NCI-H2196 (cell line): Measurements from ENCODE around the gene MIF4GD.
"Not testable (repeated sequence)": the region's sequence is repeated elsewhere in the genome, so short reads cannot be mapped to it uniquely, and the experiment has no call there.

Experiments
- DNase-seq: peaks from one replicate; lab custom pipeline; 2025; ENCODE audit not compliant: unreplicated experiment; lab: John Stamatoyannopoulos, UW

The MIF4GD gene

DNA sequence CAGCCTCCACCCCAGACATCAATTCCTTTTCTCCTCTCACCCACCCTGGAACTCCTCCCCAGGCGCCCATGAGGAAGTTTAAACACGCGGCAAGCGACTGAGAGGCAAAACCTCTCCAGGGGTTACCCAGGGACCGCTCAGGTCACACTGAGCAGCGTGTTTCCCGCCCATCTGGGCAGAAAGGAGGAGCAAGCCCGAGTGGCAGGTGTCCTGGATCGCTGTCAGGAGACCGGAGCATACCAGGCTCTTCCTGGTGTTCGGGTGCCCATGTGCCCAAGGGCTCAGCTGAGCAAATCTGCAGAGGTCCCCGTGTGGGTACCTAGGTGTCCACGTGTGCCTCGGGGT lies 17.7 kb upstream of the MIF4GD start:
- DNase-seq, result peak; percentile 74

DNA sequence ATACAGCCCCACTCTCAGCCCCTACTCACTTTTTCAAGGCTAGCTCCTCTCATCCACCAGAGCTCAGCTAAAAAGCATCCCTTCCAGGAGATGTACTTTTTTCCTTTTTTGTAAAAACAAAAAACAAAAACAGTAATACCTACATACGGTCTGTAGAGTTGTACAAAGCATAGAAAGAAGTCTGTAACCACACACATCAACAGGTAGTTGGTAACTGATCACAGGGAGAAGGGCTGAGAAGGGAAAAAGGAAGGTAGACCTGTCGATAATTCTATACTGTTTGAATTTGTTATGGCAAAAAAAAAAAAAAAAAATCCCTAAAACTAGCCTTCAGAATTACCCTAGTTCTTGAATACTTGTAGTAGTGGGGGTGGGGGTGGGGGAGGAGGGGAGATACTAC lies 17.3 kb upstream of the MIF4GD start:
- DNase-seq, result no peak

DNA sequence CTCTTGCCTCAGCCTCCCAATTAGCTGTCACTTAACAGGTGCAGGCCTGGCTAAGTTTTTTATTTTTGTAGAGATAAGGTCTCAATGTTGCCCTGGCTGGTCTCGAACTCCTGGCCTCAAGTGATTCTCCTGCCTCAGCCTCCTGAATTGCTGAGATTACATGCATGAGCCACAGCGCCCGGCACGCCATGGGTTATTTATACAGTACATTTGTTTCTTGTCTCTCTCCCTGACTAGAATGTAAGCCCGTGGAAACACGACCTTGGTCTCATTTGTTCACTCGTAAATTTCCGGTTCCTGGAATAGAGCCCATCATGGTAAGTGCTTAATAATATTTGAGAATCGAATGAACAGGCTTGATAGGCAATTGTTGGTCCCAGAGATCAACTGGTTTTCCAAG lies 16.2 kb upstream of the MIF4GD start:
- DNase-seq, result no peak

DNA sequence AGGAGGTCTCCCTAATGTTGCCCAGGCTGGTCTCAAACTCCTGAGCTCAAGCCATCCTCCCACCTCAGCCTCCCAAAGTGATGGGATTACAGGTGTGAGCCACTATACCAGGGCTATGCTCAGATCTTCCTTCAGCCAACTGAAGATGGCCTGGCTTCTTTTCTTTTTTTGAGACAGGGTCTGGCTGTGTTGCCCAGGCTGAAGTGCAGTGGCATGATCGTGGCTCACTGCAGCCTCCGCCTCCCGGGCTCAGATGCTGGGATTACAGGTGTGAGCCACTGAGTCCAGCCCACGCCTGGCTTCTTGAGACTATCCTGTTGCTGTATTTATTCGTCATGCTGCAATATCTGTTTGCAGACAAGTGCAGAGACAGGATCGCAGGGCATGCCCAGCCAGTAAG lies 14.1 kb upstream of the MIF4GD start:
- DNase-seq, result no peak

DNA sequence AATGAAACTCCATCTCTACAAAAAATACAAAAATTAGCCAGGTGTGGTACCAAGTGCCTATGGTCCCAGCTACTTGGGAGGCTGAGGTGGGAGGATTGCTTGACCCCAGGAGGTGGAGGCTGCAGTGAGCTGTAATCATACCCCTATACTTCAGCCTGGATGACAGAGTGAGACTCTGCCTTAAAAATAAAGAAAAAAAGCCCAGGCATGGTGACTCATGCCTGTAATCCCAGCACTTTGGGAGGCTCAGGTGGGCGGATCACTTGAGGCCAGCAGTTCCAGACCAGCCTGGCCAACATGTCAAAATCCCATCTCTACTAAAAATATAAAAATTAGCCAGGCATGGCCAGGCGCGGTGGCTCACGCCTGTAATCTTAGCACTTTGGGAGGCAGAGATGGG lies 9.2 kb upstream of the MIF4GD start:
- DNase-seq, result not testable (repeated sequence)

DNA sequence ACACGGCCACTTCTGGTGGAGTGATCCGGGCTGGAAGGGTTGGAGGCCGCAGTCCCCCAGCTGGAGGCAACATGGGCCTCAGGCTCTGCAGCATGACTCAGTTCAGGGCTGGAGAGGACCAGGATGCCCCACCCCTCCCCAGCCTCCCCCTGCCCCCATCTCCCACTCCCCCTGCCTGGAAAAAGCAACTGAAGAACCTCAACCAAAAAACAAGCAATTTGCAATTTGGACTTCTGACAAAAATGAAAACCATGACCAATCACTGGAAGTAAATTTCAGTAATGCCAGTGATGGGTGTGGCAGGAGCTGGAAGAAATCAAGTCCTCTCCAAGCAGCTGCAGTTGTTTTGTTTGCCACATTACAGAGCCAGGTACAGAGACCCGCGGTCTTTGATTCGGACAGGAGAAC lies 6.6 kb upstream of the MIF4GD start:
- DNase-seq, result no peak

DNA sequence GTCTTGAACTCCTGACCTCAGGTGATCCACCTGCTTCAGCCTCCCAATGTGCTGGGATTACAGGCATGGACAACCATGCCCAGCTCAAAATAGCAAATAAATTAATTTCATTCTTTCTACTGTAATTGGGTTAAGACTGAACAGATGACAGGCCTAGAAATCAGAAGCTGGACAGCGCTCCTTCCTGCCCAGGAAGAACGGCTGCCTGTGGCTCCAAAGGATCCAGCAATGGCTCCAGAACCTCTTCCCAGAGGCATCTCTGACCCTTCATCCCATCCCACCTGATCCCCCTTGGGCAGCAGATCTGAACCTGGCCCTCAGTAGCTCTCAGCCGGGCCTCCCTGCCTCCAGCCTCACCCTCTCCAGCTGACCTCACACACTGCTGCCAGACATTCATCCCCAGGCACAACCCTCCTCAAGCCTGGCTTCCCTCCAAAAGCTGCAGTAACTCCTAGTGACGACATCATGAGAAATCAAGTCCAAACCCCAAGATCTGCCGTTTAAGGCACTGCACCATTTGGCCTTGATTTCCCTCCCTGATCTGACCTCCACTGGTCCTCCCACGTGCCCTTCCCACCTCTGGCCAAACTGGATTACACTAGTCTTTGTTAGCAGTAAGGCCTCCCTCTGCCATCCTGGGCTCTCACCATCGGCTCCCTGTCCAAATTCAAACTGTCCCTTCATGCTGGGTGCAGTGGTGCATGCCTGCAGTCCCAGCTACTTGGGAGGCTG lies 3.1 kb upstream of the MIF4GD start:
- DNase-seq, result no peak

DNA sequence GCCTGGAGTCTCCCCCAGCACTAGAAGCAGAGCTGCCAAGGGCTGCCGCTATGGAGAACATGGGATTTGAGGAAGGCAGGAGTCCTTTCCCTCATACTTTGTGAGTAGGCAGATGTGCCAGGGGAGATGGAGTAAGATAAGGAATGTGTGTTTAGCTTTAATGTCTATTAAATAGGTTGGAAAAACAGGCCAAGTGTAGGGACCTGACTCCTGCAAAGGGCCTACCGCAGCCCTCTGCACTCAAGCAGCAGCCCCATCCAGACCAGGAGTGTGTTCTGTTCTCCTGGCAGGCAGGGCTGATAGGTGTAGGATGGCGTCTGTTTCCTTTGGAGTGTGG lies 1.8 kb upstream of the MIF4GD start:
- DNase-seq, result no peak

DNA sequence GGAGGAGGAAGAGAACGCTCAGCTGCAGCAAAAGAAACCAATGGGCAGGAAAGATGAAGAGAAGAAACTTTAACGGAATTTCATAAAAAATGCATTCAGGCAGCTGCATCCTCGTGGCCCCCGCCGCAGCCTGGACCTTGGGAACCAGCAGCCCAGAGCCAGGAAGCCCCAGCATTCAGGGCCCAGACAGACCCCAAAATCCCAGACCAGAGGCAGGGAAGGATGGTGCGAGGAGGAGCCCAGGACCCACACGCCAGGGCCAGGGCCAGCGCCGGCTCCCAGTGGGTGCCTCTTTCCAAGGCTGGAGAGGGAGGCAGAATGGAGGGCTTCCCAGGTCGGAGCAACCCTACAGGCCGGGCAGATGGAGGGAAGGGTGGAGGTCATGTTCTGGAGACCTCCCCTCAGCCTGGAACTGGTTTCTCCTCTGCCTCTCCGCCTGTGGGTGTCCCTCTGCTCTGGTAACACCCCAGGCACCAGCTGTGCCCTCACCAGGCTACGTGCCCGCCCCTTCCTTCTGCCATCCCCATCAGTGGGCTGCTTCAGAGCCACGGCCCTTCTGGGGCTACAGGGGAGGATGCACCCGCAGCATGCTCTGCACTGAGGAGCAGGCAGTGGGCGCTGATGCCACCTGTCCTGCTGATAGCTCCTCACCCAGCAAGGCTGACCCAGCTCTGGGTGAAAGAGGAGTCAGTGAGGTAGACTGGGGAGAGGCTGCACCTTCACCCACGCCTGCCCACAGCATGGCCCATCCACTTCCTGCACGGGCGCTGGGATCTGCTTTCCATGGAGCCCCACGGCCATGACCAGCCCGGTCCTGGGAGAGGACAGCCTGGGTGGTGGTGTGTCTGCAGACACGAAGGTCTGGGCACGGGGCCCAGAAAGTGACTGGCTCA lies 1.2 kb upstream of the MIF4GD start:
- peak; percentile 41 for DNase-seq

DNA sequence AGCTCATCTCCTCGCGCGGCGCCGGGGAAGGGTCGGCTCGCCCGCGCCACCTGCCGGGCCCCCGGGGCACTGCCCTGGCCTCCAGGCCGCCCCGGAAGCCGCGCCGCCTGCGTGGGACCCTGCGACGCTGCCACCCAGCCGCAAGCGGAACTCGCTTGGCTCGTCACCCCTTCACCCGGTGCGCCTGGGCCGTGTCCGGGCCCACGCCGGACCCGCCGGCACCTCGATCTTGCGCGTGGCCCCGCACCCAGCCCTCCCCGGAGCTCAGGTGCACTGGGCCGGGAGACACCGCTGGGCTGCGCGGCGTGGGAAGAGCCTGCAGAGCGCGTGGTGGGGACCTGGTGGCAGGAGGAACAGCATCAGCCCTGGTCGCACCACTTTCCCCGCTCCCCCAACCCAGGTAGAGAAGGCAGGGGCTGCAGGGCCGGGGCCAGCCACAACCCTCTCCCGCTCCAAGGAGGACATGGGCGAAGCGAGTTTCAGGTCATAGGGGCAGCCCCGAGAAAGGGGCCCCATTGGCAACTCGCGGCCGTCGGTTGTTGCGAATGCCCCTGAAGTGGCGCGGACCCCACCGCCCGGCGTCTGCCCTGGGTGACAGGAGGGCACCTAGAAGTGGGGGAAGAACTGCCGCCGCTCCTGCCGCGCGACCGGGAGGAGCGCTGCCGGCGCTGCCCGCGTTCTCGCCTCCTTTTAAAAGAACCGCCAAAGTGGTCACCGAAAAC lies 363 bp upstream of the MIF4GD start:
- DNase-seq, result peak; percentile 90

DNA sequence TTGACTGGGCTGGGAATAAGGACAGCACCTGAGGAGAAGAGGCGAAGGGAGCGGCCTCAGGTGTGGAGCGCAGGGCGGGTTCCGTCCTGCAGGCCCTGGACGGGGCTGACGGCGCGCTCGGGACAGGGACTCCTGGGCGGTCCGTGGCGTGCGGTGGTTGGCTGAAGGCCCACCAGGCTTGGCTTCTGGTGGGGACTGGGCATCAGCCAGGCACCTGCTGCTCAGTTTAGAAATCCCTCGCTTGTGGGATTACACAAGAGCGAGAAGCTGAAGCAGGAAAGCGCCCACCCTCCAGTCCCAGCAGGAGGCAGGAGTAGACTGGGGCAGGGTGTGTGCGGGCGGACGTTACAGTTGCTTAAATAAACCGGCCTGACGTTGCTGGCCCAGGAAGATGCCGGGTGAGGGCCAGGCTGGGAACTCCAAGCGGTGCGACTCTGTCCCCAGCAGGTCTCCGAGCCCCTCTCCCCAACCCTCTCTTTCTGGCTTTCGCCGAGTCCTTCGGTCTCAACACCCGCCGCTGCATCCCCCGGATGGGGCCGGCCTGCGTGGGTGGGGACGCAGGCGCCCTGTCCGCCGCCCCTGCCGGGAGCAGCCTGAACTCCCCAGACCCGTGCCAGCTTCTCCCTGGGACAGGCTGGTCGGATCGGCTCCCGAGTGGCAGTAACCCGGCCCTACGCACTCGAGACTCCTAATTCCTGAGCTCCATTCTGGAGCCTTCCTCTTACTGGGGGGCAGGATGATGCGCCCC lies 639 bp downstream of the MIF4GD start:
- DNase-seq, result peak; percentile 57

DNA sequence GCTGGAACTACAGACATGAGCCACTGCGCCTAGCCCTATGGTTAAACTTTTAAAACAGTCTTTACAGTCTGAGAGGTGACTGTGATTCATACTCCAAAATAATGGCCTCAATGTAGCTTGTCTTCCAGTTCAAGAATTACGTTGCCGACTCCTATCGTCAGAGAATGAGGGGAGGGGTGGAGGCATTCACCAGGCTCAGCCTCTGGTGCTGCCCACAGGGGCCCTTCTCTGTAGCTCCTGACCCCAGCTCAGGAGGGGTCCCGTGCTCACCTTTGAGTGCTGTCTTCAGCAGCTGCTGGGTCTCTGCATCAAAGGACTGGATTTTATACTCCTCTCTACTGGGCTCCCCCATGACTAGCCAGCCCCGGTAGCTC lies 1.2 kb downstream of the MIF4GD start:
- DNase-seq, result no peak

DNA sequence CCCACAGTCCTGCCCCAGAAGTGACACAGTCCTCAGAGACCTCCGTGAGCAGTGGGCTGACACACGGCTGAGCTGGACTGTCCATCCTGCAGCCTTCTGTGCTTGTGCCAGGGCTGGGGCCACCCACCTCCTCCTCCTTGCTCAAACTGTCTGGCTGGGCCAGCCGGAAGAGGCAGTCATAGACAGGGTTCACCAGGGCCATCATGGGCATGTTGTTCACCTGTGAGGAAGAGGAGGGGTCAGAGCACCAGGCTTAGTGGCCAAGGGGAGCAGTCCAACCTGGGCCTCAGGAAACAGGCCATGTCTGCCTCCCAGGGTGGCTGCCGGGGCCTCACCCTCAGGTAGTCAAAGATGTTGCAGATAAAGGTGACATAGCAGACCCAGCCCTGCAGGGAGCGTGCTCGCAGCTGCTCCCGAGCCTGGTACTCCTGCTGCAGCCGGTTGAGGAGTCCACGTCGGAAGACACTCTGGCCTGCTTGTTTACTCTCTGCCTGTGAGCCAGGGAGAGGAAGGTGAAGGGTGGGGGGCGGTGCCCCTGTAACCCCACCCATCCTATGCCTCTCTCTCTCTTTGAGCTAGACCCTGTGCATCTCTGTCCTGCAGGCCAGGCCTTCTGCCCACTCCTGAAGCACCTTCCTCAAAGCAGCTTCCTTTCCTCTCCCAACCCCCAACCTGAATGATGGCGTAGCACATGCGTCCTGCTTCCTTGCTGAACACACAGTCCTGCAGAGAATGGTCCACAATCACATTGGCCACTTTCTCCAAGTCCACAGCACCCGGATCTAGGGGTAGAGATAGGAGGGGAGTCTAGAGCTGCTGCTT lies 3.4 kb downstream of the MIF4GD start:
- DNase-seq, result peak; percentile 79

DNA sequence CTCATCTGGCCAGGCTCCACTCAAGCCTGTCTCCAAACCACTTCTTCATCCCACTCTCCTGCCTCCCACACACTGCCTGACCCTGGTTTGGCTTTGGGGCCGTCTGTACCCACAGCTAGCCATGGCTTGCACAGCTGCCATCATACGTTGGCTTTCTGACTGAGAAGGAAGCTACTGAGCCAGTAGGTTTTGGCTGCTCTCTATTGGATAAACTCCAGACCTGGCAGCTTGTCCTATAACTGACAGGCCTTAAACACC lies 3.9 kb downstream of the MIF4GD start:
- peak; percentile 63 for DNase-seq

DNA sequence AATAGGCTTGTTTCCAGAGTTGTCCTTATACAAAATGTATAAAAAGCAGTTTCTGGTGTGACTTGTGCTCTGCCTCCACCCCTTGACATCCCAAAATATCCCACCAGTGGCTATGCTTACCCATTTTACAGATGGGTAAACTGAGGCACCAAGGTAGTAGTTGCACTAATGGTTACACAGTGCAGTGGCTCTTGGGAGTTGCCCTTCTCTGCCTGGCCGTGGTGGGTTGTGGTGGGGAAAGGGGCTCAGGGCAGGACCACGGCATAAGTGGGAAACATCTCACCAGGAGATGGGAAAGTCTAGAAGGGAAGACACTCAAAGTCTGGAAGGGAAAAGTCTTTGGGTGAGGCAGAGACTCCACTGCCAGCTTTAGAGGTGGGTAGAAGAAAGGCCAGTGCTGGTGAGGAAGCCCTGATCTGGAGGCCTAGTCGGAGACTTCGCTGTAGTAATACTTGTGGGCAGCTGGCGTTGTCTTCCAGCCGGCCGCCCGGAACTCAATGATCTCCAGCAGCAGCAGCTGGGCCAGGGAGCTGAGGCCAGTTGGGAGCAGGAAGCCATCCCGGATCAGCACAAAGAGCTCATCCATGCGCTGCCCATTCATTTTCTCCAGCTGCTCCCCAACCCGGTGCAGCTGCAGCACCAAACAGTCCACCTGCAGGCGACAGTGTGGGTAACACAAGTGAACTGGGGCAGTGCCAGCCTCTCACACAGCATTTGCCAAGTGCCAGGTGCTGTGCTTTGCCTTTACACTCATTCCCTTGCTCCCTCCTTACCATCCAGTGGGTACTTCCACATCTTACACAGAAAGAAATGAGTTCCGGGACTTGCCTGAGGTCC lies 4.5 kb downstream of the MIF4GD start:
- peak; percentile 92 for DNase-seq

DNA sequence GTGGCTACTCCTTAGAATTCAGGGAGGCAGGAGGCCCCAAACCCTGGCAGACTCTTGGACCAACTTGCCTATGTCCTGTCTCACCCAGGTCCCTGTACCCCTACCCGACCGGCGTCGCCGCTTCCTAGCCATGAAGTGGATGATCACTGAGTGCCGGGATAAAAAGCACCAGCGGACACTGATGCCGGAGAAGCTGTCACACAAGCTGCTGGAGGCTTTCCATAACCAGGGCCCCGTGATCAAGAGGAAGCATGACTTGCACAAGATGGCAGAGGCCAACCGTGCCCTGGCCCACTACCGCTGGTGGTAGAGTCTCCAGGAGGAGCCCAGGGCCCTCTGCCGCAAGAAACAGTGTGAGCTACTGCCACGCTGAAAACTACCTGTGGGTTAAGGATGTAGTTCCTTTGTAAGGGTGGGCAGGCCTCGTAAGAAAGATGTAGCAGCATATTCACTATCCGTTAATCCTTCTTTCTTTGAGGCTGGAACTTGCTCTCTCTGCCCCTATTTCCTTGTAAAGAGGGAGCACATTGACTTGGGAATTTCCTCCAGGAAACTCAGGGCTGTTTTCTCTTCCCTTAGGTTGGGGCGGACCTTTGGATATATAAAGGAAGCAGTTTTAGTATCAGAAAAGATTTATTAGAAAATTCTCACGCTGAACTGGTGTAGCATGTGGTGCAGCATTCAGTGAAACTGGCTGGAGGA lies 5.3 kb downstream of the MIF4GD start:
- DNase-seq, result no peak

DNA sequence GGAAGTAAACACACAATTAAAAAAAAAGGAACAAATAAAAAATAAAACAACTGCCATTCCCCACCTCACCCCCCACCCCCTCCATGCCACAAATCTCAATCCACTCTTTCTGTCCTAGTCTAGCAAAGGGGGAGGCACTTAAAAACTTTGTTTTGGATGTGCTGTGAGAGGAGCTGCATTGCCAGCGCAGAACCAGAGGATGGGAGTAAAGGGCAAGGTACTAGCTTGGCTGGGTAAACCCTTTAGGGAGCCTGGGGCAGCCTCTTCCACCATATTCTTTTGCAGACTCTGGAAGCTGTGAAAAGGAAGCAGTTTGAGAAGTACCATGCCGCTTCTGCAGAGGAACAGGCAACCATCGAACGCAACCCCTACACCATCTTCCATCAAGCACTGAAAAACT lies 8.0 kb downstream of the MIF4GD start:
- DNase-seq, result no peak

DNA sequence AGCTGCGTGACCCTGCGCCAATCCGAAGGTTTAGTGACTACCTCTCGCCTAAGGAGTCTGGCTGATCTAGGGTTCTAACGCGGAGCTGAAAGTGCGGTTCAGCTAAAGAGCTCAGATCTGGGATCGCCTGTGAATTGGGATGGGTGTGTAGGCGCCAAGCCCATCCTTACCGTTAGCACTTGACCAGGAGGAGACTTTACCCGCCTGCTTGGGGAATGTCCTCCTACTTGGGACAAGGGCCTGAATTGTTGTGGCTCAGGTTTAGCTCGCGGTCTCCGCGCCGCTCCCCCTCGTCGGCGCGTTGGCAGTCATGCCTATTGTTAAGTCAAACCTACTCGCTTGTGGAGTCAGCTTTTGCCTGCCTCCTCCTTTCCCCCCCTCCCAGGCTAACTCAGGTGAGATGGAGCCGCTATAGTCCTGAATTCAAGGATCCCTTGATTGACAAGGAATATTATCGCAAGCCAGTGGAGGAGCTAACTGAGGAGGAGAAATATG lies 8.9 kb downstream of the MIF4GD start:
- DNase-seq, result peak; percentile 49
